GM21528 (cell line): ENCODE results near the gene CYP21A2.
"Not testable (repeated sequence)": the region's sequence is repeated elsewhere in the genome, so short reads cannot be mapped to it uniquely, and the experiment has no call there.

Experiments
- ATAC-seq: cut with Tn5 transposase; IDR thresholded peaks from one replicate; pipeline ENCODE4 v1.9.1; 2021; ENCODE audit warnings: mild to moderate bottlenecking, moderate library complexity; ENCODE audit not compliant: unreplicated experiment, low FRiP score

Gene CYP21A2

GRCh38 chr6:32028631-32029030, 9.6 kb upstream of the CYP21A2 start:
- ATAC-seq, result not testable (repeated sequence)

GRCh38 chr6:32029553-32029952, 8.7 kb upstream of the CYP21A2 start:
- ATAC-seq, result not testable (repeated sequence)

GRCh38 chr6:32035283-32036013, 2.8 kb upstream of the CYP21A2 start:
- ATAC-seq, result not testable (repeated sequence)

- not testable (repeated sequence) for ATAC-seq
Measured at GRCh38 chr6:32037136-32037535, 1.1 kb upstream of the CYP21A2 start.

GRCh38 chr6:32038878-32039277, 663 bp downstream of the CYP21A2 start:
- ATAC-seq, result not testable (repeated sequence)

GRCh38 chr6:32039321-32040274, 1.4 kb downstream of the CYP21A2 start:
- not testable (repeated sequence) for ATAC-seq

GRCh38 chr6:32040299-32041049, 2.3 kb downstream of the CYP21A2 start:
- ATAC-seq, result not testable (repeated sequence)

- not testable (repeated sequence) for ATAC-seq
Measured at GRCh38 chr6:32041050-32041321, 2.8 kb downstream of the CYP21A2 start.

- ATAC-seq, result not testable (repeated sequence)
Measured at GRCh38 chr6:32041385-32041784, 3.2 kb downstream of the CYP21A2 start.

GRCh38 chr6:32042276-32042675, 4.1 kb downstream of the CYP21A2 start:
- ATAC-seq, result not testable (repeated sequence)

- not testable (repeated sequence) for ATAC-seq
Measured at GRCh38 chr6:32043589-32044380, 5.6 kb downstream of the CYP21A2 start.

- not testable (repeated sequence) for ATAC-seq
Measured at GRCh38 chr6:32044916-32045315, 6.7 kb downstream of the CYP21A2 start.

GRCh38 chr6:32045811-32046449, 7.7 kb downstream of the CYP21A2 start:
- no peak for ATAC-seq

- no peak for ATAC-seq
Measured at GRCh38 chr6:32046450-32047083, 8.4 kb downstream of the CYP21A2 start.

- ATAC-seq, result no peak
Measured at GRCh38 chr6:32047084-32047478, 8.9 kb downstream of the CYP21A2 start.

GRCh38 chr6:32047539-32047854, 9.3 kb downstream of the CYP21A2 start:
- ATAC-seq, result no peak

GRCh38 chr6:32047855-32048766, 9.9 kb downstream of the CYP21A2 start:
- ATAC-seq, result no peak

GRCh38 chr6:32049149-32049548, 10.9 kb downstream of the CYP21A2 start:
- ATAC-seq, result not testable (repeated sequence)
